ENCODE results near the gene NRARP.

Gene NRARP

GRCh38 chr9:137275588-137276472 lies 26.2 kb downstream of the NRARP start:
- DNase-seq: no peak

- DNase-seq: no peak
Measured at GRCh38 chr9:137275203-137275587, 26.9 kb downstream of the NRARP start.

GRCh38 chr9:137273611-137274320 lies 28.3 kb downstream of the NRARP start:
- peak; percentile 53 for DNase-seq

- no peak for DNase-seq
Measured at GRCh38 chr9:137273095-137273490, 29.0 kb downstream of the NRARP start.

- no peak for DNase-seq
Measured at GRCh38 chr9:137272241-137273094, 29.6 kb downstream of the NRARP start.

GRCh38 chr9:137271696-137272076 lies 30.4 kb downstream of the NRARP start:
- DNase-seq: no peak

GRCh38 chr9:137270929-137271695 lies 31.0 kb downstream of the NRARP start:
- no peak for DNase-seq

GRCh38 chr9:137269231-137269772 lies 32.8 kb downstream of the NRARP start:
- no peak for DNase-seq

GRCh38 chr9:137268538-137269201 lies 33.4 kb downstream of the NRARP start:
- no peak for DNase-seq

GRCh38 chr9:137267933-137268355 lies 34.1 kb downstream of the NRARP start:
- no peak for DNase-seq

GRCh38 chr9:137266585-137267453 lies 35.3 kb downstream of the NRARP start:
- no peak for DNase-seq

GRCh38 chr9:137266162-137266527 lies 35.9 kb downstream of the NRARP start:
- no peak for DNase-seq

GRCh38 chr9:137265496-137266161 lies 36.4 kb downstream of the NRARP start:
- no peak for DNase-seq

- DNase-seq: no peak
Measured at GRCh38 chr9:137264067-137264466, 38.0 kb downstream of the NRARP start.

- no peak for DNase-seq
Measured at GRCh38 chr9:137263506-137263905, 38.6 kb downstream of the NRARP start.

- no peak for DNase-seq
Measured at GRCh38 chr9:137262909-137263285, 39.2 kb downstream of the NRARP start.

- peak; percentile 40 for DNase-seq
Measured at GRCh38 chr9:137262173-137262908, 39.7 kb downstream of the NRARP start.

GRCh38 chr9:137256856-137257255 lies 45.2 kb downstream of the NRARP start:
- peak; percentile 23 for DNase-seq

GRCh38 chr9:137256362-137256761 lies 45.7 kb downstream of the NRARP start:
- no peak for DNase-seq
